Suprapubic skin (tissue), 4 donors: ENCODE data around the gene R3HDML. TPM values are rescaled to one million over a fixed set of nuclear protein-coding genes. Genes with fewer than 3 reads are reported as not detected.

Experiments
- DNase-seq, 2 donors: peaks; one replicate each; pipeline ENCODE4 v3.0.0-alpha.2; 2019; ENCODE audit warnings: low spot score in 2 of 2
- H3K27ac ChIP-seq: fragments of 200-600 bp; sonication (generic); one replicate; pipeline ENCODE4 v1.5.1; 2019
- H3K27me3 ChIP-seq: fragments of 200-600 bp; sonication (generic); one replicate; pipeline ENCODE4 v1.5.1; 2019
- H3K36me3 ChIP-seq: fragments of 200-600 bp; sonication (generic); one replicate; pipeline ENCODE4 v1.5.1; 2019
- H3K4me1 ChIP-seq: fragments of 200-600 bp; sonication (generic); one replicate; pipeline ENCODE4 v1.5.1; 2019
- H3K4me3 ChIP-seq: fragments of 200-600 bp; sonication (generic); one replicate; pipeline ENCODE4 v1.5.1; 2019; ENCODE audit warnings: mild to moderate bottlenecking
- H3K9me3 ChIP-seq: fragments of 200-600 bp; sonication (generic); one replicate; pipeline ENCODE4 v1.5.1; 2019
- CTCF ChIP-seq, 2 donors: fragments of 200-600 bp in 1 of 2; fragments of 450-650 bp in 1 of 2; sonication (generic) in 1 of 2; IDR thresholded peaks; one replicate each; pipeline ENCODE4 v1.5.1; 2016 to 2019; ENCODE audit warnings: antibody characterized with exemption in 2 of 2, mild to moderate bottlenecking in 1 of 2, moderate library complexity in 1 of 2
- EP300 ChIP-seq: sonication (generic); formaldehyde crosslinking; IDR thresholded peaks from one replicate; pipeline ENCODE4 v1.6.1; 2017; ENCODE audit warnings: antibody characterized with exemption
- POLR2A ChIP-seq, 2 donors: fragments of 450-650 bp; IDR thresholded peaks; one replicate each; pipeline ENCODE4 v1.6.1; 2017; ENCODE audit warnings: antibody characterized with exemption in 2 of 2, mild to moderate bottlenecking in 2 of 2, moderate library complexity in 2 of 2
- POLR2AphosphoS5 ChIP-seq, 3 donors: sonication (generic); formaldehyde crosslinking; IDR thresholded peaks; one replicate each; pipeline ENCODE4 v1.6.1; 2017; ENCODE audit warnings: antibody characterized with exemption in 3 of 3
- WGBS: methylation state at CpG from one replicate; pipeline ENCODE4 v1.1.5; 2018; 5-methylcytosine and 5-hydroxymethylcytosine counted together
- total RNA-seq, 4 donors: library from RNA; depleted of rRNA; stranded (reverse); fragments of >200 nt; gene quantifications; one replicate each; pipeline ENCODE4 v1.1.0, GENCODE V29; 2016

R3HDML gene
- total RNA-seq, 4 donors from 2014 or later: not detected

GRCh38 chr20:44349349-44349748, 12.5 kb downstream of the R3HDML start:
- no peak for DNase-seq
- no peaks in the 10 kb centered on the region for H3K9me3 ChIP-seq
- H3K4me3 ChIP-seq: no peak overlapping the region
- peaks cover 9% of the 10 kb centered on the region for H3K27me3 ChIP-seq
- TF ChIP-seq CTCF (IDR thresholded peaks at IDR 0.05): no peak
- TF ChIP-seq POLR2A (IDR thresholded peaks at IDR 0.05): no peak
- TF ChIP-seq EP300: no peak
- TF ChIP-seq POLR2AphosphoS5 (IDR thresholded peaks at IDR 0.05): no peak
- no peak overlapping the region for H3K27ac ChIP-seq
- H3K36me3 ChIP-seq: no peaks in the 10 kb centered on the region
- WGBS: 79% methylated on average over 3 of the region's 3 CpGs
- H3K4me1 ChIP-seq: no peaks in the 10 kb centered on the region

- Histone ChIP-seq H3K4me3 (no peak overlapping the region), H3K27me3 (peaks cover 14% of the 10 kb centered on the region), H3K4me1 (no peaks in the 10 kb centered on the region), H3K9me3 (no peaks in the 10 kb centered on the region), H3K27ac (no peak overlapping the region), H3K36me3 (no peaks in the 10 kb centered on the region)
- 86% methylated on average over 6 of the region's 6 CpGs for WGBS
- no peak for TF ChIP-seq EP300
- TF ChIP-seq POLR2A (IDR thresholded peaks at IDR 0.05): no peak
- no peak for TF ChIP-seq POLR2AphosphoS5 (IDR thresholded peaks at IDR 0.05)
- no peak for TF ChIP-seq CTCF (IDR thresholded peaks at IDR 0.05)
- DNase-seq: no peak
Measured at GRCh38 chr20:44350567-44350966, 13.7 kb downstream of the R3HDML start.

- TF ChIP-seq POLR2A (IDR thresholded peaks at IDR 0.05): no peak
- TF ChIP-seq POLR2AphosphoS5 (IDR thresholded peaks at IDR 0.05): no peak
- no peak for TF ChIP-seq CTCF (IDR thresholded peaks at IDR 0.05)
- no peak for TF ChIP-seq EP300
- Histone ChIP-seq H3K4me3 (no peak overlapping the region), H3K9me3 (no peaks in the 10 kb centered on the region), H3K4me1 (no peaks in the 10 kb centered on the region), H3K27me3 (peaks cover 19% of the 10 kb centered on the region), H3K36me3 (no peaks in the 10 kb centered on the region), H3K27ac (no peak overlapping the region)
- no peak for DNase-seq
- 81% methylated on average over 6 of the region's 6 CpGs for WGBS
Measured at GRCh38 chr20:44354979-44355497, 18.2 kb downstream of the R3HDML start.

- no peak for DNase-seq
- H3K27me3 ChIP-seq: peaks cover 19% of the 10 kb centered on the region
- no peak within 1 kb of the TSS for H3K27ac ChIP-seq
- WGBS: 88% methylated on average over 31 of the region's 40 CpGs
- H3K9me3 ChIP-seq: no peaks in the 10 kb centered on the region
- H3K36me3 ChIP-seq: no peaks in the 10 kb centered on the region
- no peaks in the 10 kb centered on the region for H3K4me1 ChIP-seq
- TF ChIP-seq CTCF (IDR thresholded peaks at IDR 0.05) (no peak), POLR2AphosphoS5 (IDR thresholded peaks at IDR 0.05) (no peak)
- no peak within 1 kb of the TSS for H3K4me3 ChIP-seq
Measured at GRCh38 chr20:44355498-44356352, 18.9 kb downstream of the R3HDML start, which contains the start of gene HNF4A. Gene HNF4A (plus strand): TSS chr20:44355699. CDS start chr20:44355805, 106 bp downstream.

- 79% methylated on average over 14 of the region's 14 CpGs for WGBS
- Histone ChIP-seq H3K27ac (no peak overlapping the region), H3K36me3 (no peaks in the 10 kb centered on the region), H3K9me3 (no peaks in the 10 kb centered on the region), H3K4me3 (no peak overlapping the region), H3K4me1 (no peaks in the 10 kb centered on the region), H3K27me3 (peaks cover 19% of the 10 kb centered on the region)
- TF ChIP-seq POLR2AphosphoS5 (IDR thresholded peaks at IDR 0.05): no peak
- no peak for TF ChIP-seq EP300
- TF ChIP-seq CTCF (IDR thresholded peaks at IDR 0.05): no peak
- no peak for TF ChIP-seq POLR2A (IDR thresholded peaks at IDR 0.05)
- DNase-seq: no peak
Measured at GRCh38 chr20:44356353-44356723, 19.5 kb downstream of the R3HDML start.
